ENCODE results near the gene SYCP2.

GRCh38 chr20:59848182-59848581 lies 85.3 kb downstream of the SYCP2 start:
- TF ChIP-seq POLR2A (IDR thresholded peaks at IDR 0.05) (no peak), CTCF (IDR thresholded peaks at IDR 0.05) (no peak)

All from adrenal gland (tissue), 5 donors.